Heart left ventricle (tissue), 13 donors: ENCODE measurements around the gene CASZ1.

ENCODE experiments used
- CTCF ChIP-seq, 12 donors: fragments of 200-600 bp; sonication (generic) in 4 of 12; IDR thresholded peaks; one replicate each; pipeline versions ENCODE4 v1.5.0 to v1.8.0; 2018 to 2022; ENCODE audit warnings: antibody characterized with exemption in 12 of 12, mild to moderate bottlenecking in 5 of 12
- POLR2A ChIP-seq, 2 donors: fragments of 450-650 bp; IDR thresholded peaks; one replicate each; pipeline ENCODE4 v1.6.1; 2017; ENCODE audit warnings: antibody characterized with exemption in 2 of 2, mild to moderate bottlenecking in 2 of 2, moderate library complexity in 2 of 2
- donor health status: ischemic (EF 13 %, LVEDD 7.1; RV severe dilation, severe dysfunction).
- donor health status: DM: no; HTN: yes; CAD: no.
- donor health status: DM: no; HTN: no; CAD: no.
- donor health status: ischemic (EF 25% LVEDD 6.9; RV normal size, moderate dysfunction).
- donor health status: ischemic (EF 25% LVEDD 5.7; RV mildly dilated, moderate dysfunction).
- donor health status: ischemic (EF 35%, LVEDD 5.7; RV mildly dilated, moderate dysfunction).
- donor health status: nonischemic (EF 11% LVEDD 7.7; RV severe dilation, severe dysfunction).
- donor health status: DM: yes; HTN: yes; CAD: no.
- donor health status: PGD.
- donor health status: ischemic (EF 29% LVEDD 5.4; RV normal size, mild dysfunction).
- donor health status: nonischemic (EF 23%, LVEDD 6.1; RV moderate dilation, normal function).

GRCh38 chr1:10643607-10644306 lies 152.7 kb downstream of the CASZ1 start:
- no peak for TF ChIP-seq CTCF (IDR thresholded peaks at IDR 0.05)
- no peak for TF ChIP-seq POLR2A (IDR thresholded peaks at IDR 0.05)
